ENCODE results near the gene PRAMEF15.
"Not testable (repeated sequence)": the region's sequence is repeated elsewhere in the genome, so short reads cannot be mapped to it uniquely, and the experiment has no call there.

Gene PRAMEF15

GRCh38 chr1:13353476-13353875, 38.1 kb downstream of the PRAMEF15 start:
- H3K36me3 ChIP-seq (ENCODE audit: insufficient read depth, low read length); H3K79me2 ChIP-seq (ENCODE audit: control insufficient read depth, insufficient read depth, low read length, unreplicated experiment); H3K27ac ChIP-seq (ENCODE audit: low read depth, low read length); H3K27me3 ChIP-seq (ENCODE audit: insufficient read depth, low read length); H3K4me1 ChIP-seq (ENCODE audit: control insufficient read depth, insufficient read depth, low read length, unreplicated experiment); H3K4me3 ChIP-seq (ENCODE audit: low read depth, low read length); H2AFZ ChIP-seq (ENCODE audit: low read length, unreplicated experiment): not testable (repeated sequence)

- H3K27ac ChIP-seq (ENCODE audit: low read depth, low read length); H3K79me2 ChIP-seq (ENCODE audit: control insufficient read depth, insufficient read depth, low read length, unreplicated experiment); H3K4me3 ChIP-seq (ENCODE audit: low read depth, low read length); H3K36me3 ChIP-seq (ENCODE audit: insufficient read depth, low read length); H3K27me3 ChIP-seq (ENCODE audit: insufficient read depth, low read length); H2AFZ ChIP-seq (ENCODE audit: low read length, unreplicated experiment); H3K4me1 ChIP-seq (ENCODE audit: control insufficient read depth, insufficient read depth, low read length, unreplicated experiment): not testable (repeated sequence)
These were observed 39.1 kb downstream of the PRAMEF15 start for GRCh38 chr1:13354475-13354874.

DNA sequence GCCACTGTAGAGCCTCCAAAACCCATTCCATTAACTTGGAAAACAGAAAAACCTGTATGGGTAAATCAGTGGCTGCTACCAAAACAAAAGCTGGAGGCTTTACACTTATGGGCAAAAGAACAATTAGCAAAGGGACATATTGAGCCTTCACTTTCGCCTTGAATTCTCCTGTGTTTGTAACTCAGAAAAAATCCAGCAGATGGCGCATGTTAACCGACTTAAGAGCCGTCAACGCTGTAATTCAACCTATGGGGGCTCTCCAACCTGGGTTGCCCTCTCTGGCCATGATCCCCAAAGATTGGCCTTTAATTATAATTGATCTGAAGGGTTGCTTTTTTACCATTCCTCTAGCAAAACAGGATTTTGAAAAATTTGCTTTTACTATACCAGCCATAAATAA, 41.4 kb downstream of the PRAMEF15 start:
- not testable (repeated sequence) for H2AFZ ChIP-seq (ENCODE audit: low read length, unreplicated experiment); H3K4me1 ChIP-seq (ENCODE audit: control insufficient read depth, insufficient read depth, low read length, unreplicated experiment); H3K27ac ChIP-seq (ENCODE audit: low read depth, low read length); H3K27me3 ChIP-seq (ENCODE audit: insufficient read depth, low read length); H3K79me2 ChIP-seq (ENCODE audit: control insufficient read depth, insufficient read depth, low read length, unreplicated experiment); H3K36me3 ChIP-seq (ENCODE audit: insufficient read depth, low read length); H3K4me3 ChIP-seq (ENCODE audit: low read depth, low read length)

DNA sequence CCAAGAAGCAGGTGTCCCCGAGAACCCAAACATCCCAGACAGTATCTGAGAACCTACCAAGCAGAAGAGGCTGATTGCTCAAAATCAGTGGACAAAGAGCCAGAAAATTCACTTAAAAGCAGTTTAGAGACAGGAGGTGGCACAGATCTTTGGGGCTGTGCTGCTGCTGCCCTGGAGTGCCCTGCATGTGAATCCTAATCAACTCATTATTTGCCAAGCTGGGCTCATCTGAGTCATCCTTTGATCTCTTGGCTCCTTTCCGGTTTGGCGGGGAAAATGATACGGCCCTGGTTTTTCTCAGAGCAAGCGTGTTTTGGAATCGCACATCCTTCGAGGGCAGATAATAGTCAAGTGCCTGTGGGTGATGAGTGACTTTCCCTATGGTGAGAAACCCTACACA, 47.0 kb downstream of the PRAMEF15 start:
- not testable (repeated sequence) for H2AFZ ChIP-seq (ENCODE audit: low read length, unreplicated experiment); H3K79me2 ChIP-seq (ENCODE audit: control insufficient read depth, insufficient read depth, low read length, unreplicated experiment); H3K36me3 ChIP-seq (ENCODE audit: insufficient read depth, low read length); H3K4me3 ChIP-seq (ENCODE audit: low read depth, low read length); H3K27me3 ChIP-seq (ENCODE audit: insufficient read depth, low read length); H3K27ac ChIP-seq (ENCODE audit: low read depth, low read length); H3K4me1 ChIP-seq (ENCODE audit: control insufficient read depth, insufficient read depth, low read length, unreplicated experiment)

DNA sequence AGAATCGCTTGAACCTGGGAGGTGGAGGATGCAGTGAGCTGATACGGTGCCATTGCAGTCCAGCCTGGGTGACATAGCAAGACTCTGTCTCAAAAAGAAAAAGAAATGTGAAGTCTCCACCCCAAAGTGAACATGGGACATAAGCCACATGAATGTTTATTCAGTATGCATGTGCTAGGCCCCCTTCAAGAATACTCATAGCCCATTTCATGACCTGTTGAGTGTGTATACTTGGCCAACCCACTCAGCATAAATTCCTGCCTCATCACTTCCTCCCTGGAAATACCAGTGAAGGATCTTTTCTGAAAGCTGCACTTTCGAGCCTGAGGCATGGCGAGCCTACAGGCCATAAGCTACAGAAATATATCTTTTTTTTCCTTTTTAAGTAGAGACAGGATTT, 49.5 kb downstream of the PRAMEF15 start:
- H3K4me3 ChIP-seq (ENCODE audit: low read depth, low read length); H3K27me3 ChIP-seq (ENCODE audit: insufficient read depth, low read length); H3K4me1 ChIP-seq (ENCODE audit: control insufficient read depth, insufficient read depth, low read length, unreplicated experiment); H3K79me2 ChIP-seq (ENCODE audit: control insufficient read depth, insufficient read depth, low read length, unreplicated experiment); H2AFZ ChIP-seq (ENCODE audit: low read length, unreplicated experiment); H3K36me3 ChIP-seq (ENCODE audit: insufficient read depth, low read length); H3K27ac ChIP-seq (ENCODE audit: low read depth, low read length): not testable (repeated sequence)

- H3K27ac ChIP-seq (ENCODE audit: low read depth, low read length); H2AFZ ChIP-seq (ENCODE audit: low read length, unreplicated experiment); H3K79me2 ChIP-seq (ENCODE audit: control insufficient read depth, insufficient read depth, low read length, unreplicated experiment); H3K27me3 ChIP-seq (ENCODE audit: insufficient read depth, low read length); H3K4me1 ChIP-seq (ENCODE audit: control insufficient read depth, insufficient read depth, low read length, unreplicated experiment); H3K36me3 ChIP-seq (ENCODE audit: insufficient read depth, low read length); H3K4me3 ChIP-seq (ENCODE audit: low read depth, low read length): not testable (repeated sequence)
These were observed 51.2 kb downstream of the PRAMEF15 start for GRCh38 chr1:13366536-13366935.

- not testable (repeated sequence) for H3K79me2 ChIP-seq (ENCODE audit: control insufficient read depth, insufficient read depth, low read length, unreplicated experiment); H3K36me3 ChIP-seq (ENCODE audit: insufficient read depth, low read length); H2AFZ ChIP-seq (ENCODE audit: low read length, unreplicated experiment); H3K27me3 ChIP-seq (ENCODE audit: insufficient read depth, low read length); H3K4me3 ChIP-seq (ENCODE audit: low read depth, low read length); H3K27ac ChIP-seq (ENCODE audit: low read depth, low read length); H3K4me1 ChIP-seq (ENCODE audit: control insufficient read depth, insufficient read depth, low read length, unreplicated experiment)
These were observed 53.2 kb downstream of the PRAMEF15 start for GRCh38 chr1:13368544-13368943.

Data from ACC112 (cell line).